OCI-LY3 (cell line): Measurements from ENCODE around the gene PCDH19.

Source experiments
- EZH2phosphoT487 ChIP-seq: fragments of 200-600 bp; shearing (Covaris generic); IDR thresholded peaks from 2 replicates; pipeline ENCODE4 v1.6.1; 2018; ENCODE audit warnings: antibody characterized with exemption, mixed run types, low read depth
- TF ChIP-seq, protein P1 (sequence below): fragments of 200-600, 300-600 bp; sonication (generic); IDR thresholded peaks from 2 replicates; pipeline ENCODE4 v1.5.1; 2014; ENCODE audit warnings: antibody characterized with exemption, low read length, low read depth

DNA sequence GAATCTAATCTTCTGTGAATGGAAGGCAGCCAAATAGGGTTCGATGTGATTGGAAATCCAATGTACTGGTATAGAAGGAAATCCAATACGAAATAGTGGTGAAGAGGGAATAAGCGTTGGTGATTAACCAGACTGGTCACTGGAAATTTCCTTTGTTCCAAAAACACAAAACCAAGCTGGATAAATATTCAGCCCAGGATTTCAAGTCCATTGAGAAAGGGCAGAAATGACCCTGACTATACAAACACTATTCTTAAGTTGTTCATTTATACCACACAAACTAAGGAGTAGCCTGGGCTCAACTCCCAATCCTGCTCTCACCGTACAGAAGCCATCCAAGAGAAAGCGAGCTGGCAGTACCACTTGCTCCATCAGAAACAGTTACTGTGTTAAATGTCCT, 32.2 kb downstream of the PCDH19 start:
- TF ChIP-seq, protein P1, sequence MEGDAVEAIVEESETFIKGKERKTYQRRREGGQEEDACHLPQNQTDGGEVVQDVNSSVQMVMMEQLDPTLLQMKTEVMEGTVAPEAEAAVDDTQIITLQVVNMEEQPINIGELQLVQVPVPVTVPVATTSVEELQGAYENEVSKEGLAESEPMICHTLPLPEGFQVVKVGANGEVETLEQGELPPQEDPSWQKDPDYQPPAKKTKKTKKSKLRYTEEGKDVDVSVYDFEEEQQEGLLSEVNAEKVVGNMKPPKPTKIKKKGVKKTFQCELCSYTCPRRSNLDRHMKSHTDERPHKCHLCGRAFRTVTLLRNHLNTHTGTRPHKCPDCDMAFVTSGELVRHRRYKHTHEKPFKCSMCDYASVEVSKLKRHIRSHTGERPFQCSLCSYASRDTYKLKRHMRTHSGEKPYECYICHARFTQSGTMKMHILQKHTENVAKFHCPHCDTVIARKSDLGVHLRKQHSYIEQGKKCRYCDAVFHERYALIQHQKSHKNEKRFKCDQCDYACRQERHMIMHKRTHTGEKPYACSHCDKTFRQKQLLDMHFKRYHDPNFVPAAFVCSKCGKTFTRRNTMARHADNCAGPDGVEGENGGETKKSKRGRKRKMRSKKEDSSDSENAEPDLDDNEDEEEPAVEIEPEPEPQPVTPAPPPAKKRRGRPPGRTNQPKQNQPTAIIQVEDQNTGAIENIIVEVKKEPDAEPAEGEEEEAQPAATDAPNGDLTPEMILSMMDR, result no peak
- no peak for TF ChIP-seq EZH2phosphoT487
